ENCODE data around the gene VTI1B.

GRCh38 chr14:67602076-67602475 lies 72.4 kb downstream of the VTI1B start:
- TF ChIP-seq CTCF (IDR thresholded peaks at IDR 0.05) (no peak), POLR2A (IDR thresholded peaks at IDR 0.05) (no peak)
